ENCODE results near the gene SIRT3. TPM values are rescaled to one million over a fixed set of nuclear protein-coding genes. Genes with fewer than 3 reads are reported as not detected.

SIRT3 gene
- total RNA-seq, 3 donors from 2014 or later (not counting 1 experiment from before 2014, with no cell fraction given), result 20.1 to 24.2 (median 21.2) TPM

DNA sequence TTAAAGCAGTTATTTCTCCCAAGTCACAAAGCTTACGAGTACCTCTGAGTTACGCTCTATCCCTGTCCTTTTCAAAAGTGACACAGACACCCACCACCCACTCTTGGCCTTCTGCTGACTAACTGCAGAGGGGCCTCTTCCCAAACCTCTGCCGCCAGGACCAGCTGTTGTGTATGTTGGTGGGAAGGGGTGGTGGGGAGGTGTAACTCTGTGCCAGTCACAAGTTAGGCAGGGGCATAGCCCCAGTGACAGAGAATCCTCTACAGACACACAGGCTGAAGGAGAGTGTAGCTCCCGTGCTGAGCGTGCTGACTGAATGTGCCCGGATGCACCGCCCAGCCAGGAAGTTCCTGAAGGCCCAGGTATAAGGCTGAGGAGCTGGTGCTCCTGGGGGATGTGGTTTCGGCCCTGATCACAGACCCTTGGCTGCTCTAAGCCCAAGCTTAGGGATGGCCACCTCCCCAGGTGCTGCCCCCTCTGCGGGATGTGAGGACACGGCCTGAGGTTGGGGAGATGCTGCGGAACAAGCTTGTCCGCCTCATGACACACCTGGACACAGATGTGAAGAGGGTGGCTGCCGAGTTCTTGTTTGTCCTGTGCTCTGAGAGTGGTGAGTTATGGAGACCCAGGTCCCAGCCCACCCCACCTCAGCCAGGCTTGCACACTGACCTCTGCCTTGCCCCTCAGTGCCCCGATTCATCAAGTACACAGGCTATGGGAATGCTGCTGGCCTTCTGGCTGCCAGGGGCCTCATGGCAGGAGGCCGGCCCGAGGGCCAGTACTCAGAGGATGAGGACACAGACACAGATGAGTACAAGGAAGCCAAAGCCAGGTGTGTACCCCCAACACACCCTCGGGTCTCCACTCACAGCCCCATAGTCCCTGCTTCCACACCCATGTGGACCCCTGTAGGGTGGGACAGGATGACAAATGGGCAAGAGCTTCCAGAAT lies 23.7 kb downstream of the SIRT3 start:
- TF ChIP-seq, protein P1, sequence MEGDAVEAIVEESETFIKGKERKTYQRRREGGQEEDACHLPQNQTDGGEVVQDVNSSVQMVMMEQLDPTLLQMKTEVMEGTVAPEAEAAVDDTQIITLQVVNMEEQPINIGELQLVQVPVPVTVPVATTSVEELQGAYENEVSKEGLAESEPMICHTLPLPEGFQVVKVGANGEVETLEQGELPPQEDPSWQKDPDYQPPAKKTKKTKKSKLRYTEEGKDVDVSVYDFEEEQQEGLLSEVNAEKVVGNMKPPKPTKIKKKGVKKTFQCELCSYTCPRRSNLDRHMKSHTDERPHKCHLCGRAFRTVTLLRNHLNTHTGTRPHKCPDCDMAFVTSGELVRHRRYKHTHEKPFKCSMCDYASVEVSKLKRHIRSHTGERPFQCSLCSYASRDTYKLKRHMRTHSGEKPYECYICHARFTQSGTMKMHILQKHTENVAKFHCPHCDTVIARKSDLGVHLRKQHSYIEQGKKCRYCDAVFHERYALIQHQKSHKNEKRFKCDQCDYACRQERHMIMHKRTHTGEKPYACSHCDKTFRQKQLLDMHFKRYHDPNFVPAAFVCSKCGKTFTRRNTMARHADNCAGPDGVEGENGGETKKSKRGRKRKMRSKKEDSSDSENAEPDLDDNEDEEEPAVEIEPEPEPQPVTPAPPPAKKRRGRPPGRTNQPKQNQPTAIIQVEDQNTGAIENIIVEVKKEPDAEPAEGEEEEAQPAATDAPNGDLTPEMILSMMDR (IDR thresholded peaks at IDR 0.05), result no peak

GRCh38 chr11:211741-212140 lies 24.4 kb downstream of the SIRT3 start:
- WGBS (ENCODE audit: insufficient coverage), result over 99% methylated on average over 9 of the region's 9 CpGs
- no peak for ATAC-seq
- H3K36me3 ChIP-seq (ENCODE audit: control insufficient read depth, insufficient read depth, low read length), result peaks cover 64% of the 10 kb centered on the region
- intact Hi-C loops (cut with micrococcal nuclease), result no loop called here
- peaks cover 17 to 38% of the 10 kb centered on the region in 2 donors for H3K4me1 Mint-ChIP-seq
- no peaks in the 10 kb centered on the region for H3K9me3 ChIP-seq (ENCODE audit: control insufficient read depth, insufficient read depth, low read length)
- no peak overlapping the region for H3K27ac ChIP-seq (ENCODE audit: low read length)
- H3K27me3 Mint-ChIP-seq (ENCODE audit: low read depth in 2 of 2), result no peaks in the 10 kb centered on the region
- peak overlapping the region in 1 of 2 donors; percentile 23 for H3K27ac Mint-ChIP-seq
- TF ChIP-seq, protein P1 (IDR thresholded peaks at IDR 0.05), result no peak
- DNase-seq, result no peak
- H3K27me3 ChIP-seq (ENCODE audit: control insufficient read depth, insufficient read depth, low read length), result no peaks in the 10 kb centered on the region
- peak overlapping the region; percentile 21 for H3K4me3 Mint-ChIP-seq
- peaks cover 27% of the 10 kb centered on the region for H3K4me1 ChIP-seq (ENCODE audit: control insufficient read depth, insufficient read depth, low read length)
- no peaks in the 10 kb centered on the region for H3K9me3 Mint-ChIP-seq
- H3K4me3 ChIP-seq (ENCODE audit: low read length), result no peak overlapping the region
- no peaks in the 10 kb centered on the region for H3K36me3 Mint-ChIP-seq

More for the DNA sequence above, 23.7 kb downstream of the SIRT3 start:
- Histone ChIP-seq H3K4me1 (ENCODE audit: control insufficient read depth, insufficient read depth, low read length) (peaks cover 25% of the 10 kb centered on the region), H3K4me3 (ENCODE audit: low read length) (no peak overlapping the region), H3K27me3 (ENCODE audit: control insufficient read depth, insufficient read depth, low read length) (no peaks in the 10 kb centered on the region), H3K36me3 (ENCODE audit: control insufficient read depth, insufficient read depth, low read length) (peaks cover 64% of the 10 kb centered on the region), H3K27ac (ENCODE audit: low read length) (no peak overlapping the region), H3K9me3 (ENCODE audit: control insufficient read depth, insufficient read depth, low read length) (no peaks in the 10 kb centered on the region)
- no peak for ATAC-seq
- intact Hi-C loops (cut with micrococcal nuclease), result no loop called here
- Mint-ChIP-seq H3K36me3 (no peaks in the 10 kb centered on the region), H3K4me3 (no peak overlapping the region), H3K4me1 (peaks cover 11 to 33% of the 10 kb centered on the region in 2 donors), H3K27ac (peak overlapping the region in 1 of 2 donors; percentile 53), H3K27me3 (ENCODE audit: low read depth in 2 of 2) (no peaks in the 10 kb centered on the region), H3K9me3 (no peaks in the 10 kb centered on the region)
- 95% methylated on average over 16 of the region's 17 CpGs for WGBS (ENCODE audit: insufficient coverage)
- no peak for DNase-seq

GRCh38 chr11:211295-211694 lies 24.8 kb downstream of the SIRT3 start:
- Mint-ChIP-seq H3K27me3 (ENCODE audit: low read depth in 2 of 2) (no peaks in the 10 kb centered on the region), H3K9me3 (no peaks in the 10 kb centered on the region), H3K4me1 (peaks cover 21 to 43% of the 10 kb centered on the region in 2 donors), H3K36me3 (no peaks in the 10 kb centered on the region), H3K4me3 (peak overlapping the region; percentile 21), H3K27ac (peak overlapping the region in 1 of 2 donors; percentile 23)
- ATAC-seq (no peak), DNase-seq (no peak)
- Histone ChIP-seq H3K9me3 (ENCODE audit: control insufficient read depth, insufficient read depth, low read length) (no peaks in the 10 kb centered on the region), H3K27ac (ENCODE audit: low read length) (no peak overlapping the region), H3K4me3 (ENCODE audit: low read length) (no peak overlapping the region), H3K36me3 (ENCODE audit: control insufficient read depth, insufficient read depth, low read length) (peaks cover 64% of the 10 kb centered on the region), H3K27me3 (ENCODE audit: control insufficient read depth, insufficient read depth, low read length) (no peaks in the 10 kb centered on the region), H3K4me1 (ENCODE audit: control insufficient read depth, insufficient read depth, low read length) (peaks cover 31% of the 10 kb centered on the region)
- TF ChIP-seq, protein P1 (IDR thresholded peaks at IDR 0.05), result no peak
- 100% methylated on average over 5 of the region's 5 CpGs for WGBS (ENCODE audit: insufficient coverage)
- intact Hi-C loops (cut with micrococcal nuclease), result no loop called here

Data from natural killer cell (primary cell).